Stimulated activated effector memory CD8-positive, alpha-beta T cell treated with anti-CD3 and anti-CD28 coated beads, Interleukin-12 subunit alpha, Interleukin-12 subunit beta, amount 100 ng/mL, for 72 hours (primary cell): ENCODE results near the gene FRMPD2.
"Not testable (repeated sequence)": the region's sequence is repeated elsewhere in the genome, so short reads cannot be mapped to it uniquely, and the experiment has no call there.

ENCODE experiments used
- ATAC-seq: fragments of 150-1000 bp; cut with Tn5 transposase; 2 replicates; pipeline ENCODE4 v1.10.0; 2021
- DNase-seq, 2 donors: peaks; one replicate each; pipeline ENCODE4 v3.0.0; 2021 to 2022; ENCODE audit warnings: low spot score in 2 of 2
- H3K27ac Mint-ChIP-seq: one replicate; pipeline ENCODE4 v1.8.0; 2022; ENCODE audit warnings: mild to moderate bottlenecking, mixed read lengths
- H3K36me3 Mint-ChIP-seq: one replicate; pipeline ENCODE4 v1.8.0; 2022; ENCODE audit warnings: mild to moderate bottlenecking, mixed read lengths
- H3K4me1 Mint-ChIP-seq: one replicate; pipeline ENCODE4 v1.8.0; 2022; ENCODE audit warnings: mixed read lengths
- H3K4me3 Mint-ChIP-seq: one replicate; pipeline ENCODE4 v1.8.0; 2022; ENCODE audit warnings: mild to moderate bottlenecking, mixed read lengths
- H3K9me3 Mint-ChIP-seq: one replicate; pipeline ENCODE4 v1.8.0; 2022; ENCODE audit warnings: mixed read lengths

FRMPD2 gene

GRCh38 chr10:48249763-48250351 is 24.6 kb downstream of the FRMPD2 start:
- Mint-ChIP-seq H3K9me3 (no peaks in the 10 kb centered on the region), H3K36me3 (no peaks in the 10 kb centered on the region), H3K4me3 (no peak overlapping the region), H3K27ac (no peak overlapping the region), H3K4me1 (no peaks in the 10 kb centered on the region)
- DNase-seq (peak in 1 of 2 donors; percentile 32), ATAC-seq (peak; percentile 45)

- peak; percentile 3 for ATAC-seq
- no peak overlapping the region for H3K27ac Mint-ChIP-seq
These were observed 25.3 kb downstream of the FRMPD2 start for GRCh38 chr10:48249004-48249762.

GRCh38 chr10:48248462-48248861 is 26.0 kb downstream of the FRMPD2 start:
- no peak for ATAC-seq
- Mint-ChIP-seq H3K4me1 (no peaks in the 10 kb centered on the region), H3K4me3 (no peak overlapping the region), H3K9me3 (no peaks in the 10 kb centered on the region), H3K27ac (no peak overlapping the region), H3K36me3 (no peaks in the 10 kb centered on the region)
- no peak for DNase-seq

More at GRCh38 chr10:48249004-48249762, 25.3 kb downstream of the FRMPD2 start:
- Mint-ChIP-seq H3K4me1 (no peaks in the 10 kb centered on the region), H3K9me3 (no peaks in the 10 kb centered on the region), H3K36me3 (no peaks in the 10 kb centered on the region), H3K4me3 (no peak overlapping the region)
- DNase-seq = no peak

GRCh38 chr10:48247680-48248079 is 26.8 kb downstream of the FRMPD2 start:
- Mint-ChIP-seq H3K9me3 (no peaks in the 10 kb centered on the region), H3K4me3 (no peak overlapping the region), H3K4me1 (no peaks in the 10 kb centered on the region), H3K27ac (no peak overlapping the region), H3K36me3 (no peaks in the 10 kb centered on the region)
- DNase-seq (no peak), ATAC-seq (no peak)

- Mint-ChIP-seq H3K27ac (no peak overlapping the region), H3K4me1 (no peaks in the 10 kb centered on the region), H3K9me3 (no peaks in the 10 kb centered on the region), H3K36me3 (no peaks in the 10 kb centered on the region), H3K4me3 (no peak overlapping the region)
- DNase-seq (no peak), ATAC-seq (no peak)
These were observed 28.0 kb downstream of the FRMPD2 start for GRCh38 chr10:48246501-48246900.

GRCh38 chr10:48245977-48246376 is 28.5 kb downstream of the FRMPD2 start:
- no peaks in the 10 kb centered on the region for H3K36me3 Mint-ChIP-seq
- no peaks in the 10 kb centered on the region for H3K9me3 Mint-ChIP-seq
- DNase-seq (no peak), ATAC-seq (no peak)
- no peak overlapping the region for H3K27ac Mint-ChIP-seq
- no peaks in the 10 kb centered on the region for H3K4me1 Mint-ChIP-seq
- no peak overlapping the region for H3K4me3 Mint-ChIP-seq

- ATAC-seq, H3K36me3 Mint-ChIP-seq, H3K27ac Mint-ChIP-seq, H3K4me3 Mint-ChIP-seq, DNase-seq, H3K9me3 Mint-ChIP-seq, H3K4me1 Mint-ChIP-seq: not testable (repeated sequence)
These were observed 30.6 kb downstream of the FRMPD2 start for GRCh38 chr10:48243921-48244320.

- ATAC-seq = no peak
- no peak overlapping the region for H3K4me3 Mint-ChIP-seq
- no peak for DNase-seq
- H3K36me3 Mint-ChIP-seq = no peaks in the 10 kb centered on the region
- H3K4me1 Mint-ChIP-seq = no peaks in the 10 kb centered on the region
- H3K27ac Mint-ChIP-seq = no peak overlapping the region
- H3K9me3 Mint-ChIP-seq = no peaks in the 10 kb centered on the region
These were observed 31.0 kb downstream of the FRMPD2 start for GRCh38 chr10:48243487-48243886.

GRCh38 chr10:48242171-48242904 is 32.2 kb downstream of the FRMPD2 start:
- H3K9me3 Mint-ChIP-seq = no peaks in the 10 kb centered on the region
- no peak overlapping the region for H3K4me3 Mint-ChIP-seq
- H3K27ac Mint-ChIP-seq = no peak overlapping the region
- H3K4me1 Mint-ChIP-seq = no peaks in the 10 kb centered on the region
- no peaks in the 10 kb centered on the region for H3K36me3 Mint-ChIP-seq
- DNase-seq = no peak
- no peak for ATAC-seq

GRCh38 chr10:48241332-48241731 is 33.2 kb downstream of the FRMPD2 start:
- H3K9me3 Mint-ChIP-seq = no peaks in the 10 kb centered on the region
- H3K4me3 Mint-ChIP-seq = no peak overlapping the region
- no peaks in the 10 kb centered on the region for H3K4me1 Mint-ChIP-seq
- no peak overlapping the region for H3K27ac Mint-ChIP-seq
- DNase-seq (no peak), ATAC-seq (no peak)
- H3K36me3 Mint-ChIP-seq = no peaks in the 10 kb centered on the region

GRCh38 chr10:48240196-48240595 is 34.3 kb downstream of the FRMPD2 start:
- no peak overlapping the region for H3K4me3 Mint-ChIP-seq
- no peaks in the 10 kb centered on the region for H3K36me3 Mint-ChIP-seq
- ATAC-seq = no peak
- no peaks in the 10 kb centered on the region for H3K4me1 Mint-ChIP-seq
- no peaks in the 10 kb centered on the region for H3K9me3 Mint-ChIP-seq
- DNase-seq = peak in 1 of 2 donors; percentile 25
- no peak overlapping the region for H3K27ac Mint-ChIP-seq

- no peaks in the 10 kb centered on the region for H3K36me3 Mint-ChIP-seq
- H3K9me3 Mint-ChIP-seq = no peaks in the 10 kb centered on the region
- DNase-seq = no peak
- H3K4me1 Mint-ChIP-seq = no peaks in the 10 kb centered on the region
- ATAC-seq = no peak
- no peak overlapping the region for H3K4me3 Mint-ChIP-seq
- no peak overlapping the region for H3K27ac Mint-ChIP-seq
These were observed 34.9 kb downstream of the FRMPD2 start for GRCh38 chr10:48239618-48240017.

- no peaks in the 10 kb centered on the region for H3K36me3 Mint-ChIP-seq
- H3K4me1 Mint-ChIP-seq = no peaks in the 10 kb centered on the region
- no peak overlapping the region for H3K4me3 Mint-ChIP-seq
- H3K27ac Mint-ChIP-seq = no peak overlapping the region
- DNase-seq (no peak), ATAC-seq (no peak)
- H3K9me3 Mint-ChIP-seq = no peaks in the 10 kb centered on the region
These were observed 35.5 kb downstream of the FRMPD2 start for GRCh38 chr10:48238826-48239520.

- no peak overlapping the region for H3K4me3 Mint-ChIP-seq
- no peak for ATAC-seq
- no peaks in the 10 kb centered on the region for H3K9me3 Mint-ChIP-seq
- DNase-seq = no peak
- no peaks in the 10 kb centered on the region for H3K36me3 Mint-ChIP-seq
- no peaks in the 10 kb centered on the region for H3K4me1 Mint-ChIP-seq
- H3K27ac Mint-ChIP-seq = no peak overlapping the region
These were observed 36.9 kb downstream of the FRMPD2 start for GRCh38 chr10:48237259-48238250.
